Stimulated activated effector memory CD8-positive, alpha-beta T cell treated with anti-CD3 and anti-CD28 coated beads, Interleukin-12 subunit alpha, Interleukin-12 subunit beta, amount 100 ng/mL, for 72 hours (primary cell): Measurements from ENCODE around the gene ZMYND10.

ENCODE experiments used
- ATAC-seq: fragments of 150-1000 bp; cut with Tn5 transposase; 2 replicates; pipeline ENCODE4 v1.10.0; 2021
- DNase-seq, 2 donors: peaks; one replicate each; pipeline ENCODE4 v3.0.0; 2021 to 2022; ENCODE audit warnings: low spot score in 2 of 2
- H3K27ac Mint-ChIP-seq: one replicate; pipeline ENCODE4 v1.8.0; 2022; ENCODE audit warnings: mild to moderate bottlenecking, mixed read lengths
- H3K36me3 Mint-ChIP-seq: one replicate; pipeline ENCODE4 v1.8.0; 2022; ENCODE audit warnings: mild to moderate bottlenecking, mixed read lengths
- H3K4me1 Mint-ChIP-seq: one replicate; pipeline ENCODE4 v1.8.0; 2022; ENCODE audit warnings: mixed read lengths
- H3K4me3 Mint-ChIP-seq: one replicate; pipeline ENCODE4 v1.8.0; 2022; ENCODE audit warnings: mild to moderate bottlenecking, mixed read lengths
- H3K9me3 Mint-ChIP-seq: one replicate; pipeline ENCODE4 v1.8.0; 2022; ENCODE audit warnings: mixed read lengths

The ZMYND10 gene

GRCh38 chr3:50375258-50375931 lies 29.9 kb upstream of the ZMYND10 start:
- Mint-ChIP-seq H3K4me3 (no peak overlapping the region), H3K9me3 (no peaks in the 10 kb centered on the region), H3K27ac (no peak overlapping the region), H3K36me3 (peaks cover 7% of the 10 kb centered on the region), H3K4me1 (peaks cover 21% of the 10 kb centered on the region)
- peak; percentile 25 for ATAC-seq
- DNase-seq = no peak

DNA sequence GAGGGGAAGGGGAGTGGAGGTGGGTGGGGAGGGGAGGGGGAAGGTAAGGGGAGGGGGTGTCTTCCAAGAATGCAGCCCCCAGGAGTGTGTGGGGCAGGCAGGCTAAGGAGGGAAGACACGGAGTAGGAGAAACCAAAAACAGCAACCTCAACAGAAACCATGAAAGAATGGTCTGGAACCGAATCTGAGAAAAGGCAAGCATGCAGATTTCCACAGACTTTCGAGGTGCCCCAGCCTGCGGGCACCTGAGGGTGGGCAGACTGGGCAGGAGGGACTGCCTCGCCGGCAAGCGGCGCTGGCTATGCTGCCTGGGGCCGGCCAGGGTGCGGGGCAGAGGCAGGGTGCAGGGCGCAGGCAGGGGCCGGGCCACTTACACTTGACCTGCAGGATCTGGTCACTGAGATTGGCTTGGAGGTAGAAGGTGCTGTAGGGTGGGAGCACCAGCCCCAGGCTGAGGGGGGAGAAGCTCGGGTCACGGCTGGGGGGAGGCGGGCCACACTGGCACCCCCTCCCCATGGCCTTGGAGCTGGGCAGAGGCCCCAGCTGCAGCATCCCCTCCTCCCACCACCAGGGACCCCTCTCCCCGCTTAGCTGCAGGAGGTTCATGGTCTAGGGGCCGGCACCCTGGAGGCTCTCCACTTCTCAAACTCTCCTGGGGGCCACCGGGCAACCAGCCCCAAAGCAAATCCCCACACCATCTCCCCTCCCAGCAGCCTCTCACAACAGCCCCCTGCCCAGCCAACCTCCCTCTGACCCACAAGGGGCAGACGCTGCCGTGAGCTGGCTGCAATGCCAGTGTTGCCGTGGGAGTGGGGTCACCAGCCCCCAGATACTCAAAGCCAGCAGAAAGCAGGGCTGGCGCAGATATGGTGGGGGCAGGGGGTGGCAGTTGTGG lies 29.1 kb upstream of the ZMYND10 start:
- DNase-seq (no peak), ATAC-seq (no peak)
- no peaks in the 10 kb centered on the region for H3K9me3 Mint-ChIP-seq
- no peak overlapping the region for H3K27ac Mint-ChIP-seq
- peaks cover 7% of the 10 kb centered on the region for H3K36me3 Mint-ChIP-seq
- peaks cover 21% of the 10 kb centered on the region for H3K4me1 Mint-ChIP-seq
- H3K4me3 Mint-ChIP-seq = no peak overlapping the region

DNA sequence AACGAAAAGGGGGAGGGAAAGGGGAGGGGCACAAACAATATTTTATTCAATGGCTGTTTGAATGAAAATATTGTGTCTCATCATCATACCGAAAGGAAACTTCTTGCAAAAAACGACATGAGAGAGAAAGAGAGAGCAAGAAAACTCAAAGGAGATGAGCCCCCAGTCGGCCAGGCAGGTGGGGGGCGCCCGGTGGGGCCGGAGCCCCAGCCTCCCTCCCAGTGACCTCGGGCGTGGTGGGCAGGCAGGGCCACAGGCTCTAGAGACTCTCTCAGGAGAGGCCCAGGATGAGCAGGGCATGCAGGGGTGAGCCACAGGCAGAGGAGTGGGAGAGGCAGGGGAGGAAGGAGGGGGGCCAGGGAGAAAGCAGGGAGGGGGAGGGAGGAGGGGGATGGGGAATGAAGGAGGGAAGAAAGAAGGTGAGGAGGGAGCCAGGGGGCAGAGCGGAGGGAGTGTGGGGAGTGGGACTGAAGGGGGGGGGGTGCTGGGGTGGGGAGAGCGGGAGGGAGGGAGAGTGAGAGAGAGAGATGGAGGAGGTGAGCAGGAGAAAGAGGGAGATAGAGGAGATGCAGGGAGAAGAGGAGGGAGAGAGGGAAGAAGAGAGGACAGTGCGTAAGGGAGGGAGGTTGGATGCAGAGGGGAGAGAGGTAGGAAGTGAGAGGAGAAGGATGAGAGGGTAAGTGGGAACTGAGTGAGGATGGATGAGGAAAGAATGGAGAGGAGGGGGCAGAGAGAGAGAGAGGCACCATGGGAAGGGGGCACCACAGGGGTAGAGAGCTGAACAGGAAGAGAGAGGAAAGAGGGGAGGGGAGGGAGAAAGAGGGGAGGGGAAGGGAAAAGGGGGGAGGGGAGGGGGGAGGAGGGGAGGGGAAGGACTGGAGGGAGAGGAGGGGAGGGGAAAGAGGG lies 27.9 kb upstream of the ZMYND10 start:
- Mint-ChIP-seq H3K36me3 (peaks cover 6% of the 10 kb centered on the region), H3K4me1 (peaks cover 30% of the 10 kb centered on the region), H3K4me3 (no peak overlapping the region), H3K27ac (peak overlapping the region; percentile 79), H3K9me3 (no peaks in the 10 kb centered on the region)
- DNase-seq (no peak), ATAC-seq (no peak)

DNA sequence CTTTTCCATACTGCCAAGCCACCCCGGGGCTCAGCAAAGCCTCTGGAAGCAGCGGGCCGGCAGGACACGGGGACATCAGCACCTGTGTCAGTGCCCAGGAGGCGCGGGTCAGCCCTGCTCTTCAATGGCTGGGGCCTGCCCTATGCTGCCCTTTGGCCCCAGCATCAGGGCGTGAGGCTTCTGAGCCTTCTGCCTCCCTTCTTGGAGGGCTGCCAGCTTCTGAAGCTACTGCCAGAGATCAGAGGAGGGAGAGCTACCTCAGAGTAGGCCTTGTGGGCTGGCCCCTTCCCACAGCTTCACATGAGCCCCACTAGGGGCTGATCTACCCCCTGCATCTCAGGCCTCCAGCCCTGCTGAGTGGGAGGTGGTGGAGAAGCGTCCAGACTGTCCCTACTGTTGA lies 26.8 kb upstream of the ZMYND10 start:
- Mint-ChIP-seq H3K4me1 (peaks cover 30% of the 10 kb centered on the region), H3K4me3 (no peak overlapping the region), H3K27ac (peak overlapping the region; percentile 76), H3K36me3 (peaks cover 2% of the 10 kb centered on the region), H3K9me3 (no peaks in the 10 kb centered on the region)
- no peak for DNase-seq
- ATAC-seq = no peak

GRCh38 chr3:50371133-50371685 lies 25.7 kb upstream of the ZMYND10 start:
- ATAC-seq = no peak
- no peak for DNase-seq
- Mint-ChIP-seq H3K27ac (peak overlapping the region; percentile 76), H3K4me1 (peaks cover 36% of the 10 kb centered on the region), H3K4me3 (no peak overlapping the region), H3K9me3 (no peaks in the 10 kb centered on the region), H3K36me3 (peaks cover 5% of the 10 kb centered on the region)

GRCh38 chr3:50370594-50370993 lies 25.1 kb upstream of the ZMYND10 start:
- no peaks in the 10 kb centered on the region for H3K9me3 Mint-ChIP-seq
- H3K36me3 Mint-ChIP-seq = peaks cover 5% of the 10 kb centered on the region
- DNase-seq (no peak), ATAC-seq (no peak)
- H3K4me3 Mint-ChIP-seq = no peak overlapping the region
- H3K27ac Mint-ChIP-seq = peak overlapping the region; percentile 76
- H3K4me1 Mint-ChIP-seq = peaks cover 42% of the 10 kb centered on the region

DNA sequence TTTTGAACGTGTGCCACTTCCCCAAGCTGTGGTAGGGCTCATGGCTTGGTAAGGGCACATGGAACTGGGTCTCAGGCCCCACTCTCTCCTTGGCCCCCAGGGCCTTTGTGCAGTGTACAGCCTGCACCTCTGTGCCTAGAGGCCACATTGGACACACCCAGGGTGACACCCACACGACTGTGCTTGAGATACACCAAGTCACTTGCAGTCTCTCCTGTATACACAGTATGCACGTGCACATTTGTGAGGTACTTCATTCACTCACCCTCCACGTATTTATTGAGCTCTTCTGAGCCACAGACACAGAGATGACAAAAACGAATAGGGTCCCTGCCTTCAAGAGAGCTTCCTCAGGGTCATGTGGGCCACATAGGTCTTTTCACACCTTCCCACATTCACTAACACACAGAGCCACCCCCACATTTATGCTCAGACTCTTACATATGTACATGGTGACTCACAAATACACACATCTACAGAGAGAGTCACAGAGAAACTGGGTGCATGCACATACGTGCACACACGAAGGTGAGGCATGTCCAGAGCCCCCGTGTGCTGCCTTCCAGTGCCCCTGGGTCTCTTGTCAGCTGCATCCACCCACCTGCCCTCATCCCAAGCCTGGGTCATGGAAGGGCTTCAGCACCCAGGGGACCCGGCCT lies 23.6 kb upstream of the ZMYND10 start:
- Mint-ChIP-seq H3K9me3 (no peaks in the 10 kb centered on the region), H3K36me3 (peaks cover 5% of the 10 kb centered on the region), H3K4me1 (peaks cover 53% of the 10 kb centered on the region), H3K4me3 (no peak overlapping the region), H3K27ac (no peak overlapping the region)
- ATAC-seq (no peak), DNase-seq (no peak)

DNA sequence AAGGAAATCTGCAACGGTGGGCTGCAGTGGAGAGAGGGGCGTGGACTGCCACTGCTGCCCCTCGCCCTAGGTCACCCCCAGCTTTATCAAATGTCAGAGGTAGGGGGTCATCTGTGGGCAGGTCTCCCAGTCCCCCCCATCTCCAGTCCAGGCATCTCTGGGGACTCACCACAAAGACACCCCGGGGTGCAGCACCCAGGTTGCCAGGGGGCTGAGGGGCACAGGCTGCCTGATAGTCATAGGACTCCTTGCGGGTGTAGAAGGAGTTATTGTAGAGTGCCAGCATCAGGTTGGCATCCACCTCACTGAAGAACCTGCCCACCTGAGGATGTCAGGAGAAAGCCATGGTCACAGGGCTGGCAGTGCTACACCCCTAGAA lies 20.3 kb upstream of the ZMYND10 start:
- H3K27ac Mint-ChIP-seq = peak overlapping the region; percentile 87
- H3K9me3 Mint-ChIP-seq = no peaks in the 10 kb centered on the region
- no peak for DNase-seq
- no peak for ATAC-seq
- peak overlapping the region; percentile 79 for H3K4me3 Mint-ChIP-seq
- peaks cover 41% of the 10 kb centered on the region for H3K4me1 Mint-ChIP-seq
- peaks cover 5% of the 10 kb centered on the region for H3K36me3 Mint-ChIP-seq

DNA sequence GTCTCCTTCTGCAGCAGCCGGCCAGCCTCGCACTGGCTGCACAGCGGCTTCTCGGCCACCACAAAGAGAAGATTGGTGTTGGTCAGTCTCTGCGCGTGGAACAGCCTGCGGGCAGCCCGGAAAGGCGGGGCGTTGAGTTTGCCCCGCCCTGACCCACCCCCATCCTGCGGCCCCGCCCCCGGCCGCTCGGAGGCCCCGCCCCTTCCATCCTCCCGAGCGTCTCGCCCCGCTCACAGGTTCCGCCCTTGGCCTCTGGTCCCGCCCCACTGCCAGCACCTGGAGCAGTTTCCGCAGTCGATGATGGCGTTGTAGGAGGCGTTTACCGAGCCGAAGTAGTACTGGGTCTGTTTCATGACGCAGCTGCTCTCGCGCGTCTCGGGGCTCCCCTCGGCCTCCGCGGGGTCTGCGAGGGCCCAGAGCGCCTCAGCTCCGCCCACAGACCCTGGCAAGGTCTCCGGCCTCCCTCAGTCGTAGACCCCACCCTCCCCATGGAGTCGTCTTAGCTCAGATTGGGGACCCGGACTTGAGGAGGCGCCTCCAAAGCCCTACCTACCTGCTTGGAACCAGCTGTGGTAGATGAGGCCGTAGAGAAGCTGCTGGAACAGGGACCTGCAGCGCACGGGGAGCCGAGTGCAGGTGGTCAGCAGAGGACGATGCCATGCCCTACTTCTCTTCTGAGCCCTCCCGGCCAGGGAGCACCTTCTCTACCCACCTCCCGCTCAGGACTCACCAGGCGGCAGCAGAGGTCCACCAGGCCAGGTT lies 19.7 kb upstream of the ZMYND10 start:
- DNase-seq = peak; percentile 74 to 93
- Mint-ChIP-seq H3K4me1 (peaks cover 41% of the 10 kb centered on the region), H3K4me3 (peak overlapping the region; percentile 79), H3K9me3 (no peaks in the 10 kb centered on the region), H3K36me3 (peaks cover 5% of the 10 kb centered on the region), H3K27ac (peak overlapping the region; percentile 87)
- ATAC-seq = peak; percentile 96

DNA sequence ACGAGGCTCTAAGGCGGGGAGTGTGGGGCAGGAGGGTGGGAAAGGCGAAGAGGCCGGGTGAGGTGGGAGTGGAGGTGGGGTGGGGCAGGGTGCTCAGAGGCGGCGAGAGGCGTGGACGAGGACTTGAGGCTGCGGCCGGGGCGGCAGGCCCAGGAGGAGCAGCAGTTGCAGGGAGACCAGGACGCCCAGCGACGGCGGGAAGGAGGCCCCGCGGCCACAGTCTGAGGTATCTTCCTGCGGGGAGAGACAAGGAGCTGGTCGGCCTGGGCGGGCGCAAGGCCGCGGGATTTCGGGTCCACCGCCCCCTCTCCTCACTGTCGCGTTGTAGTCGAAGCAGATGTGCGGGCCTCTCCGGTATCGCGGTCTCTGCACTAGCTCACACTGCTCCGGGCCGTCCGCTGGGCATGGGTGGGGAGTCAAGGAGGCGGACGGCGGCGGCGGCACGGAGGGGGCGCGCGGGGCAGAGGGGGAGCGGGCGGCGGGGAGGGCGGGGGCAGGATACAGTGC lies 19.1 kb upstream of the ZMYND10 start:
- Mint-ChIP-seq H3K27ac (no peak overlapping the region), H3K36me3 (peaks cover 5% of the 10 kb centered on the region)
- ATAC-seq = peak; percentile 36

DNA sequence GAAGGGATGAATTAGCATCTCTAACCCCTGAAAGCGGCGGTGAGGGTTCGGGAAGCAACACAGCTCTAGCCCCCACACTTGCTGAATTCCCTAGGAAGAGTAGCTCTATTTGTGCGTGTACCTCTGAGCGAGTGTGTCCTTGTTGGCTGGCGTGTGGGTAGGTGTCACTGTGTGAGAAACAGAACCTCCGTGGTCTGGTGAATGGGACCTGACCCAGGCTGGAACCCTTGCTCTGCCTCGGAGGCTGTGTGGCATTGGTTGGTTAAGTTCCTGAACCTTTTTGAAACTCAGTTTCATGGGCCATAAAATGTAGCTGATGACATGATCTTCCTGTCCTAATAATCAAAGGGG lies 14.2 kb upstream of the ZMYND10 start:
- peak; percentile 40 for ATAC-seq
- H3K4me3 Mint-ChIP-seq = peak overlapping the region; percentile 96

More for the DNA sequence above, 19.1 kb upstream of the ZMYND10 start:
- H3K4me1 Mint-ChIP-seq = peaks cover 47% of the 10 kb centered on the region
- peak overlapping the region; percentile 79 for H3K4me3 Mint-ChIP-seq
- no peak for DNase-seq
- no peaks in the 10 kb centered on the region for H3K9me3 Mint-ChIP-seq

GRCh38 chr3:50358911-50359759 lies 13.6 kb upstream of the ZMYND10 start, which contains the start of gene TMEM115:
TMEM115 (minus strand) TSS chr3:50359521; CDS start chr3:50359063, 458 bp downstream.
- ATAC-seq (peak; percentile 100), DNase-seq (peak; percentile 75 to 95)
- Mint-ChIP-seq H3K4me3 (peak within 1 kb of the TSS; percentile 96), H3K9me3 (no peaks in the 10 kb centered on the region), H3K36me3 (peaks cover 37% of the 10 kb centered on the region), H3K4me1 (peaks cover 57% of the 10 kb centered on the region), H3K27ac (peak within 1 kb of the TSS; percentile 97)

More for the DNA sequence above, 14.2 kb upstream of the ZMYND10 start:
- Mint-ChIP-seq H3K36me3 (peaks cover 31% of the 10 kb centered on the region), H3K9me3 (no peaks in the 10 kb centered on the region), H3K27ac (peak overlapping the region; percentile 97), H3K4me1 (peaks cover 59% of the 10 kb centered on the region)
- DNase-seq = no peak

GRCh38 chr3:50358355-50358910 lies 12.9 kb upstream of the ZMYND10 start:
- Mint-ChIP-seq H3K9me3 (no peaks in the 10 kb centered on the region), H3K36me3 (peaks cover 44% of the 10 kb centered on the region), H3K4me3 (peak overlapping the region; percentile 96), H3K27ac (peak overlapping the region; percentile 97), H3K4me1 (peaks cover 57% of the 10 kb centered on the region)
- no peak for ATAC-seq
- no peak for DNase-seq
